Skeletal muscle cell (primary cell): ENCODE results near the gene DNPEP.

Experiments
- DNase-seq: peaks from one replicate; pipeline ENCODE4 v3.0.0-alpha.2; 2010; ENCODE audit warnings: low read depth
- H3K4me3 ChIP-seq: 2 replicates; pipeline ENCODE4 v1.5.1; 2011; ENCODE audit warnings: low read depth, mild to moderate bottlenecking, control low read depth, low read length, moderate library complexity

DNPEP gene

GRCh38 chr2:219325657-219326315 lies 61.9 kb downstream of the DNPEP start:
- no peak for DNase-seq
- no peak overlapping the region for H3K4me3 ChIP-seq

- H3K4me3 ChIP-seq, result no peak overlapping the region
Measured at GRCh38 chr2:219325136-219325535, 62.6 kb downstream of the DNPEP start.

GRCh38 chr2:219323434-219323833 lies 64.3 kb downstream of the DNPEP start:
- no peak for DNase-seq
- no peak overlapping the region for H3K4me3 ChIP-seq

More at GRCh38 chr2:219325136-219325535, 62.6 kb downstream of the DNPEP start:
- DNase-seq, result no peak
